Keratinocyte (primary cell): Measurements from ENCODE around the gene C4orf50. TPM values are rescaled to one million over a fixed set of nuclear protein-coding genes. Genes with fewer than 3 reads are reported as not detected.

Experiments
- DNase-seq: peaks from one replicate; pipeline ENCODE4 v3.0.0-alpha.2; 2011; ENCODE audit warnings: low read depth, missing footprints, low spot score
- FAIRE-seq: peaks from 2 replicates; lab custom pipeline; 2011; peaks lifted over from hg19 to GRCh38; lab: Jason Lieb, UNC
- H2AFZ ChIP-seq: 2 replicates; pipeline ENCODE4 v1.6.0; 2012; ENCODE audit warnings: low read length, control low read depth, inconsistent platforms; ENCODE audit not compliant: control insufficient read depth
- H3K27ac ChIP-seq: 2 replicates; pipeline ENCODE4 v1.5.1; 2011; ENCODE audit warnings: low read length; ENCODE audit not compliant: control insufficient read depth, insufficient read depth
- H3K27me3 ChIP-seq: 3 replicates; pipeline ENCODE4 v1.6.0; 2011; ENCODE audit warnings: low read length; ENCODE audit not compliant: control insufficient read depth, insufficient read depth; ENCODE audit errors: extremely low read depth
- H3K36me3 ChIP-seq, 2 experiments: 2 replicates in 1 of 2; 3 replicates in 1 of 2; pipeline ENCODE4 v1.5.1; 2011; ENCODE audit warnings: low read length in 2 of 2, mild to moderate bottlenecking in 1 of 2; ENCODE audit not compliant: control insufficient read depth in 2 of 2, insufficient read depth in 2 of 2; ENCODE audit errors: extremely low read depth in 1 of 2
- H3K4me1 ChIP-seq: 3 replicates; pipeline ENCODE4 v1.5.1; 2011; ENCODE audit warnings: low read length; ENCODE audit not compliant: control insufficient read depth, insufficient read depth; ENCODE audit errors: extremely low read depth
- H3K4me2 ChIP-seq: 3 replicates; pipeline ENCODE4 v1.6.0; 2011; ENCODE audit warnings: low read depth, low read length; ENCODE audit not compliant: control insufficient read depth, insufficient read depth; ENCODE audit errors: extremely low read depth
- H3K4me3 ChIP-seq, 3 experiments: fragments of 200-600 bp in 1 of 3; sonication (generic) in 1 of 3; 2 replicates in 2 of 3; 3 replicates in 1 of 3; pipeline ENCODE4 v1.5.1; 2011 to 2016; ENCODE audit warnings: low read length in 3 of 3, mild to moderate bottlenecking in 3 of 3, control low read depth in 2 of 3, inconsistent platforms in 1 of 3, low read depth in 1 of 3, mixed read lengths in 1 of 3, mixed run types in 1 of 3, moderate library complexity in 1 of 3; ENCODE audit not compliant: control insufficient read depth in 2 of 3, insufficient read depth in 2 of 3; ENCODE audit errors: extremely low read depth in 1 of 3
- H3K79me2 ChIP-seq: 2 replicates; pipeline ENCODE4 v1.6.0; 2012; ENCODE audit warnings: low read length; ENCODE audit not compliant: control insufficient read depth, insufficient read depth
- H3K9ac ChIP-seq: 3 replicates; pipeline ENCODE4 v1.6.0; 2011; ENCODE audit warnings: low read length; ENCODE audit not compliant: control insufficient read depth, insufficient read depth; ENCODE audit errors: extremely low read depth
- H3K9me1 ChIP-seq: 3 replicates; pipeline ENCODE4 v1.6.0; 2011; ENCODE audit warnings: low read length; ENCODE audit not compliant: control insufficient read depth, insufficient read depth; ENCODE audit errors: extremely low read depth
- H3K9me3 ChIP-seq: 2 replicates; pipeline ENCODE4 v1.5.1; 2012; ENCODE audit warnings: low read depth, low read length; ENCODE audit not compliant: control insufficient read depth
- H4K20me1 ChIP-seq: 3 replicates; pipeline ENCODE4 v1.6.0; 2011; ENCODE audit warnings: low read length; ENCODE audit not compliant: control insufficient read depth, insufficient read depth; ENCODE audit errors: extremely low read depth
- EZH2 ChIP-seq: IDR thresholded peaks from one replicate; pipeline ENCODE4 v1.6.1; 2012; ENCODE audit warnings: inconsistent platforms, mild to moderate bottlenecking, low read length, moderate library complexity
- dilution Hi-C: fragments of 300-500 bp; cut with MboI; formaldehyde crosslinking; loops from one replicate; pipeline ENCODE4 v1.7.0; 2020; ENCODE audit warnings: low sequenced_read_pairs; ENCODE audit not compliant: extremely low pct_ligation_motif_present
- polyA plus RNA-seq, 5 experiments: library from polyadenylated mRNA; depleted of rRNA in 3 of 5; stranded (reverse) in 3 of 5; stranded (forward) in 1 of 5; unstranded in 1 of 5; fragments of >200 nt; gene quantifications; 1 replicate in 1 of 5; 2 replicates in 3 of 5; 3 replicates in 1 of 5; pipeline versions ENCODE4 v1.2.1 to v1.2.3, GENCODE V29; 2011 to 2012; ENCODE audit warnings: missing spikeins in 2 of 5, low read depth in 1 of 5, low replicate concordance in 1 of 5
- TF ChIP-seq, protein P1 (sequence below), 3 experiments: IDR thresholded peaks in 1 of 3; conservative IDR thresholded peaks in 1 of 3; optimal IDR thresholded peaks in 1 of 3; 2 replicates in 2 of 3; 3 replicates in 1 of 3; pipeline versions ENCODE3 to v1.5.1; 2011; ENCODE audit warnings: low read length in 3 of 3, mild to moderate bottlenecking in 3 of 3, moderate library complexity in 2 of 3, control low read depth in 1 of 3, inconsistent platforms in 1 of 3; ENCODE audit not compliant: insufficient read depth in 2 of 3; ENCODE audit errors: extremely low read depth in 1 of 3

The C4orf50 gene
- polyA plus RNA-seq, 1 donor (not counting 4 experiments of a cell fraction or from before 2014, with no cell fraction given), result not detected

DNA sequence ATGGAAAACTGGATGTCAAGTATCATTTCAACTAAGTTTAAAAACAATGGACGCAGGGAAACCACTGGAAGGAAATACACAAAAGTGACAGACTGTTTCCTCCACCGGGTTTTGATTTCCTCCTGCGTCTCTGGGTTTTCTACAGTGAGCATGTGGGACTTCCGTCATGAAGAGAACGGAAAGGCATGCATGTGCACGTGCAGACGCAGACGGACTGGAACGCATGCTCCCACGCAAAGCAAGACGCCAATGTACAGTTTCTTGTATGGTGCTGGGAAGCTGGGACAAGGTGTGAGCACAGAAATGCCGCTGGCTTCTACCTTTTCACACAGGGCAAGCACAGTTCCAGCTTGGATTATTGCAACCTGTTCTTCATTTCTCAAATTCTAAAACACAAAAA lies 30.3 kb upstream of the C4orf50 start:
- no peak for DNase-seq
- no peaks in the 10 kb centered on the region for H3K9me1 ChIP-seq
- dilution Hi-C loops, result no loop called here
- H3K4me2 ChIP-seq, result no peak overlapping the region
- H3K36me3 ChIP-seq, result no peaks in the 10 kb centered on the region
- TF ChIP-seq EZH2, result no peak
- TF ChIP-seq, protein P1, sequence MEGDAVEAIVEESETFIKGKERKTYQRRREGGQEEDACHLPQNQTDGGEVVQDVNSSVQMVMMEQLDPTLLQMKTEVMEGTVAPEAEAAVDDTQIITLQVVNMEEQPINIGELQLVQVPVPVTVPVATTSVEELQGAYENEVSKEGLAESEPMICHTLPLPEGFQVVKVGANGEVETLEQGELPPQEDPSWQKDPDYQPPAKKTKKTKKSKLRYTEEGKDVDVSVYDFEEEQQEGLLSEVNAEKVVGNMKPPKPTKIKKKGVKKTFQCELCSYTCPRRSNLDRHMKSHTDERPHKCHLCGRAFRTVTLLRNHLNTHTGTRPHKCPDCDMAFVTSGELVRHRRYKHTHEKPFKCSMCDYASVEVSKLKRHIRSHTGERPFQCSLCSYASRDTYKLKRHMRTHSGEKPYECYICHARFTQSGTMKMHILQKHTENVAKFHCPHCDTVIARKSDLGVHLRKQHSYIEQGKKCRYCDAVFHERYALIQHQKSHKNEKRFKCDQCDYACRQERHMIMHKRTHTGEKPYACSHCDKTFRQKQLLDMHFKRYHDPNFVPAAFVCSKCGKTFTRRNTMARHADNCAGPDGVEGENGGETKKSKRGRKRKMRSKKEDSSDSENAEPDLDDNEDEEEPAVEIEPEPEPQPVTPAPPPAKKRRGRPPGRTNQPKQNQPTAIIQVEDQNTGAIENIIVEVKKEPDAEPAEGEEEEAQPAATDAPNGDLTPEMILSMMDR (optimal IDR thresholded peaks at IDR 0.05 in 1 of 3, IDR thresholded peaks at IDR 0.05 in 1 of 3, conservative IDR thresholded peaks at IDR 0.05 in 1 of 3; ENCODE audit: extremely low read depth in 1 of 3, insufficient read depth in 2 of 3, low read length in 3 of 3), result no peak
- H3K9me3 ChIP-seq, result no peaks in the 10 kb centered on the region
- H3K79me2 ChIP-seq, result no peaks in the 10 kb centered on the region
- H3K27ac ChIP-seq, result no peak overlapping the region
- no peak overlapping the region for H2AFZ ChIP-seq
- no peak for FAIRE-seq
- H3K9ac ChIP-seq, result no peak overlapping the region
- H3K4me1 ChIP-seq, result no peaks in the 10 kb centered on the region
- no peaks in the 10 kb centered on the region for H3K27me3 ChIP-seq
- no peak overlapping the region for H3K4me3 ChIP-seq
- no peaks in the 10 kb centered on the region for H4K20me1 ChIP-seq

DNA sequence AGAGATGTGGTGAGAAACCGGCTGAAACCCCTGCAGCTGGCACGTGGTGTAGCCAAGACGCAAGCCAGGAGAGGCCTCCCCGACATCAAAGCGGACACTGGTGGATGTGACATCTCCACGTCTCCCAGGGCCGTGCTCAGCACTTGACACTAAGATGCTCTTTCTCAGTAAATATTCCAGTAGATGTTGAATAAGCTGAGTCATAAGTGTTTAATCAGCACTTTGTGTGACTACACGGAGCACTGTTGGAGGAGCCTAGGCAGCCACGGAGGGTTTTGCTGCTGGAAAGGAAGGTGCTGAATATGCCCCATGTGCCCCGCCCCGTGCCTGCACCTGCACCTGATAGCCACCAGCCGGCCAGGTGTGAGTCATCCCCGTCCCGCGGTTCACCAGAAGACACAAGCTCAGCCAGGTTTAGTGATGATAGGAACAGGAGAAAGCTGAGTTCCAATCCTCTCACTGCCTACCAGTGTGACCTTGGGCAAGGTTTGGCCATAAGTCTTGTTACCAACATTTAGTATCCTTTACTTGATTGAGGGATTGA lies 29.0 kb upstream of the C4orf50 start:
- Histone ChIP-seq H3K9me1 (no peaks in the 10 kb centered on the region), H3K4me2 (no peak overlapping the region), H3K9ac (no peak overlapping the region), H3K36me3 (no peaks in the 10 kb centered on the region), H3K79me2 (no peaks in the 10 kb centered on the region), H3K27me3 (no peaks in the 10 kb centered on the region), H3K27ac (no peak overlapping the region), H4K20me1 (no peaks in the 10 kb centered on the region), H2AFZ (no peak overlapping the region), H3K9me3 (no peaks in the 10 kb centered on the region), H3K4me3 (no peak overlapping the region), H3K4me1 (no peaks in the 10 kb centered on the region)
- dilution Hi-C loops, result no loop called here
- FAIRE-seq (no peak), DNase-seq (no peak)
- TF ChIP-seq EZH2, result no peak
- TF ChIP-seq, protein P1 (optimal IDR thresholded peaks at IDR 0.05 in 1 of 3, IDR thresholded peaks at IDR 0.05 in 1 of 3, conservative IDR thresholded peaks at IDR 0.05 in 1 of 3; ENCODE audit: extremely low read depth in 1 of 3, insufficient read depth in 2 of 3, low read length in 3 of 3), result peak in 1 of 3 experiments; percentile 13
